HG02610 (cell line): ENCODE data around the gene GSG1L.

ENCODE experiments used
- ATAC-seq: cut with Tn5 transposase; IDR thresholded peaks from one replicate; pipeline ENCODE4 v1.9.1; 2021; ENCODE audit warnings: mild to moderate bottlenecking, moderate library complexity; ENCODE audit not compliant: unreplicated experiment

GSG1L gene

DNA sequence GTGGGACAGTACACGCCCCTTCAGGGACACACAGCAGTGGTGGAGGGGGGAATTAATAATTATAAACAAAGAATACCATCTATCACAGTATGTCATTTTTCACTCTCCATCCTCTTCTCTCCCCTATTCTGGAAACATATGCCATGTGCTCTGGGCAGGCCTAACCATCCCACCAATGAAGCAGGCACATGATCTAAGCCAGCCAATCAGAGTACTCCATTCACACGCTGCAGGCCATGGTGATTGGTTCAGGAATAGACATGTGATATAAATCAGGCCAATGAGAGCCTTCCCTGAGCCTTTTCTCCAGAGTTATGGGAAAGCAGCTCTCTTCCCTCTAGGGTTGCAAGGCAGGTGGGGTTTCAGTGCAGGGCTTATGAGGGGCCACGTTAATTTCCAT, 36.5 kb downstream of the GSG1L start:
- no peak for ATAC-seq

DNA sequence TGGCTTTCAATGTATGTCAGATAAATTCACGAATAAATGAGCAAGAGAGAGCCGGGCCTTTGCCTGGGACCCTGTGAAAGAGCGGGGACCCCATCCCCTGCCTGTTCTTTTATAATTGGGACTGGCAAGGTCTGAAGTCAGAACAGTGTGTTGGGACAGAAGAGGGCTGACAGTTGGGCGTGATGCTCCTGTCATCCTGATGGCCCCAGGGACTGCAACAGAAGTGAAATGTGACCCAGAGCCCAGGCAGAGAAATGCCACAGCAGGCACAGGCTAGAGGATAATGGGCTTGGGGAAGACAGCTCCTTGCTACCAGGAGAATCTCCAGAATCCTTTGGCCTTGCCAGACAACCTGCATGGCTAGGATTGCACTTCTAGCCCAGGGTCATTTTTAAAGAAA, 37.9 kb downstream of the GSG1L start:
- no peak for ATAC-seq

DNA sequence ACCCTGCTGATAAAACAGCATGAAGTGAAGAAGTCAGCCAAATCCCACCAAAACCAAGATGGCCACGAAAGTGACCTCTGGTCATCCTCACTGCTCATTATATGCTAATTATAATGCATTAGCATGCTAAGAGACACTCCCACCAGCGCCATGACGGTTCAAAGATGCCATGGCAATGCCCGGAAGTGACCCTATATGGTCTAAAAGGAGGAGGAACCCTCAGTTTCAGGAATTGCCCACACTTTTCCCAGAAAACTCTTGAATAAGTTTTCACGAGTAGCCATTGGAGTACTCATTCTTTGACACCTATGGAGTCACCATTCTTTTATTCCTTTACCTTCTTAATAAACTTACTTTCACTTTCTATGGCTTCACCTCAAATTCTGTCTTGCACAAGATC, 44.3 kb downstream of the GSG1L start:
- no peak for ATAC-seq

DNA sequence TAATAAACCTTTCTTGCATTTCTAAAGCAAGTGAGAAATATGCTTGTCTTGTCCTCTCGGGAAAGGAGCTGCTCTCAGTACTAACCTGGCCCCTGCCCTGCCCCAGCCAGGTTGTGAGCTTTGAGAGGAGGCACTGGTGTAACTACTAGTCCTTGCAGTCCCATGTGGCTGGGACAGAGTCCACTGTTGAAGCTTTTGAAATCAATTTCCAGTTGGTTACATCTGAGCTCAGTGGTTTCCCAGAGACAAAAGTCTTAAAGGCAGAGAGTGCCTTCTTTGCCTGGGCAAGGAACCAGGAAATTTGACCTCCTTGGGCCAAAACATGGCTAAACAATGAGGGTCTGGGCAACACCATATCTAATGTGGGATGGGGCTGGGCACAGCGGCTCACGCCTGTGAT, 48.7 kb downstream of the GSG1L start:
- no peak for ATAC-seq

DNA sequence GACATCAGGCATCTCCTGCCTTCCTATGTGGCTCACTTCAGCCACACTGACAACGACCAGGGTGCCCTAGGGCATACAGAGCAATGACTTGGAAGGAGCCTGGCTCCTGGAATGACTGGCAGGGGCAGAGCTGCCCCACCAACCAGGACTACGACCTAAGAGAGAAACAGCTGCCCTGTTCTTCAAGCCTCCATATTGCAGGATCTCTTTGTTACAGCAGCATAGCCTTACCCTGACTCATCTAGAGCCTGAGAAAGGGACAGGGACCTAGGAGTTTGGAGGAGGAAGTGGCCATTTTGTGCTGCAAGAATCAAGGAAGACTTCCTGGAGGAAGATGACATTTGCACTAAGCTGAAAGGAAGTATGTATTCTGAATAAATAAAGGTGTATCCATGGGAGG, 49.6 kb downstream of the GSG1L start:
- no peak for ATAC-seq

DNA sequence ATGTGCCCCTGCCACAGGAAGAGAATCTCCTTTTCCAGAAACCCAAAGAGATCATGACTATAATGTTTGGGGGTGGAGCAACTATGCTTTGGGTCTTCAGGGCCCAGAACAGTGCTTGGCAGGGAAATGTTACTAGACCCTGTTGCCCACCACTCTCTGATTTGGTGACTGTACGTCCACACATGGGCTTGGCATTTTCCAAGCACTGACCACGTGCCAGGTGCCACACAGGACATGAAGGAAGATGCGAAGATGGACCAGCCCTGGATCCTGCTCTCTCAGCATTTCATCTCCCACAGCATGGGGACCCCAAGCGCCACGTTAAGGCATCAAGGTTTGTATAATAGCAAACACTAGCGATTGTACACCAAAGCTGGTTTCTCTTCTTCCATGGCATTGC, 50.1 kb downstream of the GSG1L start:
- no peak for ATAC-seq

DNA sequence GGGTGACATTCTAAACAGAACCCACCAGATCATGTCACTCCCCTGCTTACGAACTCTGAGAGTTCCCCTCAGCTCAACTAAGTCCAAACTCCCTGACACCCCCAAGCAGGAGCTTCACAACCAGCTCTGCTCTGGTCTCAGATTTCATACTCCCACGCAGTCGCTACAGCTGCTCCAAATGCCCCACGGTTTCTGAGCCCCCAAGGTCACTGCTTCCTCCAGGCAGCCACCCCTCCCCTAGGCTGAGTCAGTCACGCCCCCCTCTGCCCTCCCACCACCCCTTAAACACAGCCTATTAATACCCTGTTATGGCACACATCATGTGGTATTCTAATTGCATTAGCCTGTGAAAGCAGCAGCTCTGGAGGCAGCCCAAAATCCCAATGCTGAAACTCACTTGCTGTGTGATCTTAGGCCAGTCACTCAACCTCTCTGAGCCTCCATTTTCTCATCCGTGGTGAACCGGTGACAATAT, 51.5 kb downstream of the GSG1L start:
- no peak for ATAC-seq

DNA sequence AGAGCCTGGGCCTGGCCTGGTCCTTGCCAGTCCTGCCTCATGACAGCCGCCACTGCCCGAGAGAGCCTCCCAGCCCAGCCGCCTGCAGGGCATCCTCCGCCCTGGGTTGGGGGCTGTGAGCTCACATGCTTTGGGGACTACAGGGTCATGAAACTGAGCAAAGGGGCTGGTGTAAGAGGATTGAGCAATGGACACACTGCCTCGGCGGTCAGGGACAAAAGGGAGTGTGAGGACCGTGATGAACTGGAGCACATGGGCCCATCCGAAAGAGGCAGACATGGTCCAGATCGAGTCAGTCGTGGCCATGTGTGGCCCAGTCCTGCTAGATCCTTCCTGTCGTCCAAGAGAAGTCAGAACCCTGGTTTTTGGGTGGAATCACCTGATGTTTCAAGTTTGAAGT, 52.3 kb downstream of the GSG1L start:
- ATAC-seq: no peak

DNA sequence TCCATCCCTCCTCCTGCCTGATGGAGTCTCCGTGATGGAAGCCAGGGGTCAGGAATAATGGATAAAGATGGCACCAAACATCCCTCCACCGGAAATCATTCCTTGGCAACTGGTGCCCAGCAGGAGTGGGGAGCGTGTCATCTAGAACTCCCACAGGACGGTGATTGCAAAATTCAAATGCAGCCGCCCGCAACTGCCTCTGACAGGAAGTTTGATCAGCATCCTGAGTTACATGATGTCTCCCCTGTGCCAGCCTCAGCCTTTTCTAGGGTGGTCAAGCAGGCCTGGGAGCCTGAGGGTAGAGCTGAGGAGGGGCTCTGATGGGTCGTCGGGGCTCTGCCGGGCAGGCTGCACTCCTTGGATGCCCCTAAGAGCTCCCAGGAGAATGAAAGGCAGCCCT, 52.8 kb downstream of the GSG1L start:
- ATAC-seq: no peak

DNA sequence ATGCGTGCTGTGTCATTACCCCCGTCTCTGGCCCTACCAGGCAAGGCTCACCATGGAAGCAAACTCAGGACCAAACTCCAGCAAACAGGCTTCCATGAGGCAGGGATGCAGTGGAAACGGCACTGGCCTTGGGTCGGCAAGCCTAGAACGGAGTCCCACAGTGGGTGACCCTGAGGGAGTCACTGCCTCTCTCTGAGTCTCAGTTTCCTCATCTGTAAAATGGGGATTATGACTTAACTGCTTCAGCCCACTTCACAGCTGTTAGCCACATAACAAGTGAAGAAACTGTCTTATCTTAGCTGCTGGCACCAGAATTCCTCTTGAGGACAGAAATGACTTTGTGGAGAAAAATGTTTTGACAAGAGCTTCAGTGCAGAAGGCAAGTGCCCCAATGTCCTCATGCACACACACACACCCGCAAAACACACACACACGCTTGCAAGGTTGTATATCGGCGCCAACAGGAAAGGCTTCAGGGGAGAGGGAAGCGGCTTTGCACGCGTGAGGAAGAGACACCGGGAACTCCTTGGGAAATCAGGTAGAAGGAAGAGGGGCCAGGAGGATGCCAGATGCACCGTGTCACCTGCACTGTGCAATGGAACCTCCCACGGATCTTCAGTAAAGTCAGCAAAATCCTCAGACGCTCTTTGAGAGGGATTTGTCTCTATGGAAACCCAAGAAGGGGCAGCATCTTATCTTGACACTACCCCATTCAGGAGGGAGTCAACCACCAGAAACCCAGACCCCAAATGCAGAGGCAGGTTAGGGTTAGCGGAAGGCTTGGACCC, 53.7 kb downstream of the GSG1L start:
- ATAC-seq: no peak

DNA sequence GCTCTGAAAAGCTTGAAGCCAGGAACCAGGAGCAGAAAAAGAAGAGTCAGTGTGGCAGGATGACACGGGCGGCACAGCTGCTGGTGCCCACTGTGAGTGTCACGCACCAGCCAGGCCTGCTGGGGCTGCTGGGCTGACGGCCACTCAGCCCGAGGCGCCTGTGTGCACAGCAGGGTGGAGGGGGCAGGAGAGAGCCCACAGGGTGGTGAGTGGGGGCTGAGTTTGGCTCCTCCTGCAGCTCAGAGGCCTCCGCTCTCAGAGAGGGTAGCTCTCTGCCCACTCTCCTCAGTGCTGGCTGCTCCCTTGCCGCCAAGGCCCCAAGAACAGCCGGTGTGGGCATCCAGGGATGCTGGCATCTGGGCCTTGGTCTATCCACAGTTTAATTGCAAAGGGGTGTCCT, 59.6 kb downstream of the GSG1L start:
- ATAC-seq: no peak

DNA sequence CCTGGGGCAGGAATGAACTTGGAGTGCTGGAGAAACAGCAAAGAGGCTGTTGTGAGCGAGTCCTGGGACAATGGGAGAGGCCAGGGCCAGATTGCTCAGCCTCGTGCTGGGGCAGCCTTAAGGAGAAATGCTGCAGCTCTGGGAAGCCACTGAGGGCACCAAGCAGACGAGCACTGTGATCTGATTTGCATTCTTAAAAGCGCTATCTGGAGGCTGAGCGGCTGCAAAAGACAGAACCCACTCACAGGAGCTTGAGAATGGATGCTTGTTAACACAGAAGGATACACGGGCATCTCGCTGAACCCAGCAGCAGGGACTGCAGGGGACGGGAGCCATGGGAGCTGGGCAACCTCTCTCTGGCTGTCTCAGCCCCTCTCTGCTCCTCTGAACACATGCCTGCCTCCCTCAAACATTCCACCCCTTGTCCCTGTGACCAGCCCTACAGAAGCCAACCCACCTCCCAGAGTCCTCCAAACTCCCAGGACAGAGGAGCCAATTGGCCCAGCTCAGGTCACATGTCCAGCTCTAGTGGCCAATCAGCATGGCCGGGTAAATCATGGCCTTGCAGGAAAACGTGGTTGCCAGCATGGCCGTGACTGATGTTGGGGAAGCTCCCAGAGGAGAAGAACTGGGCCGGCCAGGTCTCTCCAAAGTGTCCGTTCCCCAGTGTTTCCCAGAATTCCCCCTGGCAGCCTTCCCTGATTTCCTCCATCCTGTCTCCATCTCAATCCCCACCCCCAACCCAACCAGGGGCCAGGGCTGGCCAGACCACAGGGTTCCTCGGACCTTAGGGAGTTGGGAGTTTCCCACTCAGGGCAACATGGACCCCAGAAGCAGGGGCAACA, 60.3 kb downstream of the GSG1L start:
- ATAC-seq: no peak

DNA sequence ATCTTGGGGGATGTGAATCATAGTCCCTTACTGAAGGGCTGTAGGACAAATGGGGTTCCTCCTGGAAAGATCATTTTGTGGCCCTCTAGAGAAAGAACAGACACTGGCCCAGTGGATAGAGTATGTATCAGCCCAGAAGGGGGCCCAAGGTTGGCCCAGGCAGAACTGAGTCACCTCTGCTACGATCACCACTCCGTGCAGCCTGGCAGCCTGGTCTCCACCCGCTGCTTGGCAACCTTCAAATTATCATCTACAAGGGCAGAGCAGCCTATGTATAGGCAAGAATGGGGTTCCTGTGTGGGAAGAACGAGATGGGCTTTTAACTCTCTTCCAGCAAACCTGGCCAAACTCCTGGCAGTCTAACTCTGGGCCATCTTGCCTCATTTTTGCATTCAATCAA, 61.9 kb downstream of the GSG1L start:
- ATAC-seq: no peak

DNA sequence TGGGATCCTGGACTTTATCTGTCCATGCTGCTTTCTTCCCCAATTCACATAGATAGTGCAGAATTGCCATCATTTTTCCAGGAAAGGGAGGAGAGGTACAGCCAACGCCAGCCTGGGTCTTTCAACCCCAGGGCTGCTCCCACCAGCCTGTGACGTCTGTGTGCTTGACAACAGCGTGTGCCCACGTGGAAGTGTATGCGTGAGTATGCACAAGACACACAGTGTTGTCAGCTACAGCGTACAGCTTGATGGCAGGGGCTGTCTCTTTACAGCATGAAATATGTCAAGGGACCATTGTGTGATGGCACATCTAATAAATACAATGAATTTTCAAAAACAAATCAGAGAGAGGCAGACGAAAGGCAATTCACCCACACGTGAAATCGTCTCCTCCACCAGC, 62.3 kb downstream of the GSG1L start:
- no peak for ATAC-seq

DNA sequence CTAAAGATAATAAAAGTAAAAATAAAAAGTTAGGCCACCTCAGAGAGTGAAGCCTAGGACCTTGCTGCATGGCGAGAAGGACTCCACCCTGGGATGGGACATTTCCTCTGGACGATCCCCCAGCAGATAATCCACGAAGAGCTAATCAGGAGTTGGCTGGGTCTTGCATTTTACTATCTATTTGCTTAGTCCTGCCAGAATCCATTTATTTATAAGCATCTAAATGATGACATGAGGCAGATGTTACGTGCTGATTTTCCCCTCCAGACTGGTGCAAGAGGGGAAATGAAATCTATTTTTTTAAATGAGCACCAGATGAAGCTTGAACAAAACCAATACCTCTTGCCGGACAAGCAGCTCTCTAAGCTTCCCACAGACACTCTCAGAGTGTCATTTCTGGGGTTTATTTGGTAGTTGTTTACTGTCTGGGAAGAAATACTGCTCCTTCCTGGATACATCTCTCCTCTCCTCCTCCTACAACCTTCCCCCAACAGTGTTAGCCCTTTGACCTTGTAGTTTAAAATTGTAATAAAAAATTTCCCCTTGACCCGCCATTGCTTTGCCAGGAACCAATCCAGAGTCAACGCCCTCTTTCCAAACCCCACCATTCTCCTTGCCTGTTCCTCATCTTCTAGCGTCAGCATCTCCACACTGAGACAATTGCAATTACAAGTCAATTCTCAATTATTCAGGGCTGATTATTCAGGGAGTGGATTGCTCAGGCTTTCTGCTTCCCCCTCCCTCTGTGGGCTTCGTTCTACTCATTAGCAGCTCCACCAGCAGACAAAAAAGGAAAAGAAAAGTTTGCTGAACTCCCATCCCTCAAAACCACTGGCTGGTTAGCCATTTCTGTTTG, 63.0 kb downstream of the GSG1L start:
- ATAC-seq: no peak

DNA sequence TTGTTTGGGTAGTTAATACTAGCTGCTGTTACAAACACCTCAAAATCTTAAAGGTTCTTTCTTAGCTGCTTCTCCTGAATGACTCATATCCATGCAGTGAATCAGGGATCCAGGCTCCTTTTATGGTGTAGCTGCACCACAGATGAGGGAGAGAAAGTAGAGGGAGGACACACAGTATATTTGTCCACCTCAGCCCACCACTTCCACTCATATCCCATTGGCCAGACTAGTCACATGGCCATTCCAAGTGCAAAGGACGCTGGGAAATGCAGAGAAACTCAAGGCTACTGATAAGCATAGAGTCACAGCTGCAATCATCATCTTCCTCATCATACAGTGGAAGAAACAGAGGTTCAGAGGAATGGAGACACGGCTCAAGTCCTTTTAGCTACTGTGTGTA, 63.8 kb downstream of the GSG1L start:
- ATAC-seq: no peak

DNA sequence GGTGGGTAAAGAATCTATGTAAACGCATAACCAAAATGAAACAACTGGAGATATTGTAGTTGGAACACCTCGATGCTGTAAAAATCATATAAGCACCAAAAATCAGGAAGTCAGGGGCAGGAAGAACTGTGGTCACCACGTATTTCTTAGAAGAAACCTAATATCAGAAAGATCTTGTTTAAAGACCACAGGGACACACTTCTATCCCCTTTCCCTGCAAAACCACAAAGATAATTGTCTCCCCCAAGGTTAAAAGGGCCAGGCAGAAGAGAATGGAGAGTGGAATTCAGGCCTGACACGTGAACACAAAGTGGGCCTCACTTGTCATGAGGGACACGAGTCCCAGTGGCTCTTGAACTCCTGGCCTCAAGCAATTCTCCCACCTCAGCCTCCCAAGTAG, 68.1 kb downstream of the GSG1L start:
- no peak for ATAC-seq

DNA sequence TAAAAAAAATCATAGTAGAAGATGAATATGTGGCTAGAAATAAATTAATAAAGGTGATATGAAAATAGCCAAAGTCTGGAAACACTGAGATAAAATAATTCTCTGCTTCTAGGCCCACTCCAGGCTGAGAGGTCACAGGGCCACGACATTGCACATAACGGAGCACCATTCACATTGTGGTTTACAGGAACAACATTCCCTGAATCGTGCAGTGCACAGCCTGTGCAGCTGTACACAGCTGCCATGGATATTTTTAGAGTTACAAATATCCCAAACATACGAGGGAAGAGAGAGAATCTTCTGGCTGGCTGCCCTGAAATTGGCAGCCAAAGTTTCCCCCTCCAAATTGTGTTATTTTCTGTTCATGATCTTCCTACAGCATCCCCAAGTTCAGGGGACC, 68.8 kb downstream of the GSG1L start:
- no peak for ATAC-seq

DNA sequence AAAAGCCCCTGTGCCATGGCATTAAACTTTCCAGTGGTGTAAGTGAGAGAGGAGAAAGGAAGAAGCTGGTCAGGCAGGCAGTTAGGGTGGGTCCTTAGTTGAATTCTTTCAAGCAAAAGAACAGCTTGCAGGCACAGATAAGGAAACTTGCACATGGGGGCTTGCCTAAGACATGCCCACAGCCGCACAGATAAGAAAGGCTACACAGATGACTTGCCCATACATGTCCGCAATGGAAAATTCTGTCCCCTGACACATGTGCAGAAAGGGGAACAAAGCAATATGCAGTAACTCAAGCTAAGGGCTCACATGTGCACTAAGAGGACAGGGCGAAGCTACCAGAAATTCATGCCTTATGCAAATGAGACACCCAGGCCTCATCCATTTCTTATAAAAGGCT, 69.9 kb downstream of the GSG1L start:
- ATAC-seq: no peak

DNA sequence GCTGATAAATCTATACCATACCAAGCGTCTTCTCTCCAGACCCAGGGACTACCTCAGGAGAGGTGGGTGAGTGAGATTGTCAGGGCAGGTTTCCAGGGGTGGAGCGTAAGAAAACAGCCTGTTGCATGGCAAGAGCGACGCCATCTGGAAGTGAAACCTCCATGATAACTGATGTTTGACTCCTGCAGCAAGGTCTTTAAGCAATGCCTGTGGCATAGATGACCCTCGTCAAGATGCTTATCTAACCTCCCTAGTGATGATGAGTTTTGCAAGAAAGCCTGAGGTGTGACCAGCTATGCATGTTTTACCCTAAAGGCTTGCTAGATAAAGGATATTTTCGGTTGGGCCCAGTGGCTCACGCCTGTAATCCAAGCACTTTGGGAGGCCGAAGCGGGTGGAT, 71.6 kb downstream of the GSG1L start:
- ATAC-seq: no peak

DNA sequence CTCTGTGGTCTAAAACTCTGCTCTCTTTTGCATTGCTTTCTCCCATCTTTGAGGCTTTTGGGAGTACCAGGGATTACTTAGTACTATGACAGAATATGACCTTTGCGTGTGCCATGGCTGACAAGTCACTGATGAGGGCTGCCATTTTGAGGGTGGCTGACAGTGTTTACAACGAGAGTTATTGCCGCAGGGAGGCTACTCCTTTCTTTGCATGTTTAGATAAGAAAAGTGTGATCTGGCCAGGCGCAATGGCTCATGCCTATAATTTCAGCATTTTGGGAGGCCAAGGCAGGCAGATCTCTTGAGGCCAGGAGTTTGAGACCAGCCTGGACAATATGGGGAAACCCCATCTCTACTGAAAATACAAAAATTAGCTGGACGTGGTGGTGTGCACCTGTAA, 77.5 kb downstream of the GSG1L start:
- ATAC-seq: no peak
